ENCODE data around the gene KLC1. TPM values are rescaled to one million over a fixed set of nuclear protein-coding genes. Genes with fewer than 3 reads are reported as not detected.

The KLC1 gene
- total and polyA plus RNA-seq, 7 donors = 86.4 to 256 (median 150) TPM

- no peak overlapping the region for H3K4me3 ChIP-seq
- no peaks in the 10 kb centered on the region for H3K4me1 ChIP-seq
- ATAC-seq = no peak
- intact Hi-C loops (cut with DNase I) = no loop called here
- H3K9me3 ChIP-seq = no peaks in the 10 kb centered on the region
- peaks cover 12 to 99% of the 10 kb centered on the region in 2 donors for H3K36me3 ChIP-seq (ENCODE audit: insufficient read depth in 1 of 2, low read depth in 1 of 2)
- no peak for DNase-seq
- WGBS, 3 donors = 86 to 93% (median 89%) methylated on average over 4 of the region's 4 CpGs
- no peak for TF ChIP-seq CTCF (IDR thresholded peaks at IDR 0.05)
- no peaks in the 10 kb centered on the region for H3K27me3 ChIP-seq (ENCODE audit: insufficient read depth in 3 of 3, low read length in 2 of 3)
- H3K27ac ChIP-seq = no peak overlapping the region
These were observed 38.7 kb downstream of the KLC1 start for GRCh38 chr14:103667671-103668070.

GRCh38 chr14:103668117-103668516, 39.1 kb downstream of the KLC1 start:
- Histone ChIP-seq H3K9me3 (no peaks in the 10 kb centered on the region), H3K4me1 (no peaks in the 10 kb centered on the region), H3K4me3 (no peak overlapping the region), H3K36me3 (ENCODE audit: insufficient read depth in 1 of 2, low read depth in 1 of 2) (peaks cover 16 to 99% of the 10 kb centered on the region in 2 donors), H3K27me3 (ENCODE audit: insufficient read depth in 3 of 3, low read length in 2 of 3) (no peaks in the 10 kb centered on the region), H3K27ac (no peak overlapping the region)
- TF ChIP-seq CTCF (IDR thresholded peaks at IDR 0.05) = no peak
- WGBS, 3 donors = 97 to 100% (median 99%) methylated on average over 3 of the region's 3 CpGs
- no peak for ATAC-seq
- DNase-seq = no peak
- intact Hi-C loops (cut with DNase I) = no loop called here

- intact Hi-C loops (cut with DNase I) = no loop called here
- 95 to 100% (median 99%) methylated on average over 2 of the region's 2 CpGs for WGBS, 3 donors
- H3K9me3 ChIP-seq = no peaks in the 10 kb centered on the region
- no peak overlapping the region for H3K27ac ChIP-seq
- no peaks in the 10 kb centered on the region for H3K4me1 ChIP-seq
- ATAC-seq (no peak), DNase-seq (no peak)
- no peaks in the 10 kb centered on the region for H3K27me3 ChIP-seq (ENCODE audit: insufficient read depth in 3 of 3, low read length in 2 of 3)
- no peak for TF ChIP-seq CTCF (IDR thresholded peaks at IDR 0.05)
- H3K4me3 ChIP-seq = no peak overlapping the region
- peaks cover 16 to 99% of the 10 kb centered on the region in 2 donors for H3K36me3 ChIP-seq (ENCODE audit: insufficient read depth in 1 of 2, low read depth in 1 of 2)
These were observed 40.4 kb downstream of the KLC1 start for GRCh38 chr14:103669370-103669769.

- H3K27ac ChIP-seq = no peak overlapping the region
- intact Hi-C loops (cut with DNase I) = no loop called here
- no peak overlapping the region for H3K4me3 ChIP-seq
- H3K9me3 ChIP-seq = no peaks in the 10 kb centered on the region
- TF ChIP-seq CTCF (IDR thresholded peaks at IDR 0.05) = no peak
- 88 to 94% (median 93%) methylated on average over 4 of the region's 4 CpGs for WGBS, 3 donors
- H3K36me3 ChIP-seq (ENCODE audit: insufficient read depth in 1 of 2, low read depth in 1 of 2) = peaks cover 23 to 100% of the 10 kb centered on the region in 2 donors
- DNase-seq (no peak), ATAC-seq (no peak)
- H3K27me3 ChIP-seq (ENCODE audit: insufficient read depth in 3 of 3, low read length in 2 of 3) = no peaks in the 10 kb centered on the region
- no peaks in the 10 kb centered on the region for H3K4me1 ChIP-seq
These were observed 42.9 kb downstream of the KLC1 start for GRCh38 chr14:103671911-103672310.

GRCh38 chr14:103675957-103676356, 46.9 kb downstream of the KLC1 start:
- Histone ChIP-seq H3K4me3 (no peak overlapping the region), H3K36me3 (ENCODE audit: insufficient read depth in 1 of 2, low read depth in 1 of 2) (peaks cover 28 to 100% of the 10 kb centered on the region in 2 donors), H3K27me3 (ENCODE audit: insufficient read depth in 3 of 3, low read length in 2 of 3) (no peaks in the 10 kb centered on the region), H3K4me1 (no peaks in the 10 kb centered on the region), H3K27ac (no peak overlapping the region), H3K9me3 (no peaks in the 10 kb centered on the region)
- no peak for ATAC-seq
- TF ChIP-seq CTCF (IDR thresholded peaks at IDR 0.05) = no peak
- intact Hi-C loops (cut with DNase I) = no loop called here
- no peak for DNase-seq
- WGBS, 3 donors = 93 to 98% (median 95%) methylated on average over 8 of the region's 8 CpGs
